HG02571 (cell line): ENCODE data around the gene TLCD3A.

Experiments
- ATAC-seq: cut with Tn5 transposase; IDR thresholded peaks from one replicate; pipeline ENCODE4 v1.9.1; 2021; ENCODE audit warnings: mild to moderate bottlenecking, moderate library complexity; ENCODE audit not compliant: unreplicated experiment

TLCD3A gene

DNA sequence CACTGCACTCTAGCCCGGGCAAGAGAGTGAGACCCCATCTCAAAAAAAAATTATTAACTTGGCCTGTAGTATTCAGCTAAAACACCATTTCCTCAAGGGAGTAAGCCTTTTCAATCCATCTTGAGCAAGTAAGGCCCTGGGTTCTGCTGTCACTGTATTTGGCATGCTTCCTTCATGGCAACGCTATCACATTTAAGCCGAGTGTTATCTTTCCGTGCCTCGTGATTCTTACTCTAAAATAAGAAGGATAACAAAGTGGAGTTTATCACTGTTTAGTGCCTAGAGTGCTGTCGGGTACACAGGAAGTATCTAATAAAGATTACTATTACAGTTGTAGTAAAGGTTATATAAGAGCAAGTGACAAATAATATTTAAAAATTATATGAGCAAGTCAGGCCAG, 26.5 kb upstream of the TLCD3A start:
- ATAC-seq = no peak

DNA sequence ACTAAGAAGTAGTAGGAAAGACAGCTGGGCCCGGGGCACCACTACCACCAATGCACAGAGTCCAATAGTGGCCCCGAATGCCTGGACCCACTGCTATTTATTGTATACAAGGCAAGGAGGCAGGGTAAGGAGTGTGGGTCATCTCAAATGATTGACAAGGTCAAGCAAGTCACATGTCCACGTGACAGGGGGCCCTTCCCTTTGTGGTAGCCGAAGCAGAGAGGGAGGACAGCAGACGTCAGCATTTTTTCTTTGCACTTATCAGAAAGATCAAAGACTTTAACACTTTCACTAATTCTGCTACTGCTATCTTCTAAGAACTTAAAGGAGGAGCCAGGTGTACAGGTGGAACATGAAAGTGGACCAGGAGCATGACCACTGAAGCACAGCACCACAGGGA, 24.3 kb upstream of the TLCD3A start:
- ATAC-seq = no peak

- ATAC-seq = no peak
Observed at GRCh38 chr17:718075-718474, 14.3 kb upstream of the TLCD3A start.

DNA sequence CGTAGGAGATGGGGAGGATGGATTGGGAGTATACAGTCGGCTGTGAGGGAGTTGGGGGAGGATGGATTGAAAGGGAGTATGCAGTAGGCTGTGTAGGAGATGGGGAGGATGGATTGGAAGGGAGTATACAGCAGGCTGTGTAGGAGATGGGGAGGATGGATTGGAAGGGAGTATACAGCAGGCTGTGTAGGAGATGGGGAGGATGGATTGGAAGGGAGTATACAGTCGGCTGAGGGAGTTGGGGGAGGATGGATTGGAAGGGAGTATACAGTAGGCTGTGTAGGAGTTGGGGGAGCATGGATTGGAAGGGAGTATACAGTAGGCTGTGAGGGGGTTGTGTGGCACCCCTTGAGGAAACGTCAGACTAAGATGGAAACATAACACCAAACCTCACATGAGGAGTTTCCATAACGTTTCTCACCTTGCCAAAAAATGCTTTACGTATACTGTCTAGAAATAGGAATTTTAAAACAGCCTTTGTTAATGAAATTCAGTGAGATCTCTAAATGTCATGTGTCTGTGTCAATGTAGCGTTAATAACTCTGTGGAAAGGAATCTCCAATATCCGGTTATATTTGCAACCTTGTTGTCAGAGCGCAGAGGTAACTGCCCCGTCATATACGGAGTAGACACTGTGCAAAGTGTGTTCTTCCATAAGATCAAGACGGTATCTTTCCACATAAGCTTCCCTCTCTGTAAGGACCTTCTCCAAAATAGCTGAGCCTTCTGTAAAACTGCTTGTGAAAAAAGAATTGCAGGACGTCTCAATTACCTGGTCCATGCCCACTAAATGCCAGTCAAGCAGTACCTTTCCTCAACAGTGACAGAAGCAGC, 11.5 kb upstream of the TLCD3A start:
- ATAC-seq = no peak

DNA sequence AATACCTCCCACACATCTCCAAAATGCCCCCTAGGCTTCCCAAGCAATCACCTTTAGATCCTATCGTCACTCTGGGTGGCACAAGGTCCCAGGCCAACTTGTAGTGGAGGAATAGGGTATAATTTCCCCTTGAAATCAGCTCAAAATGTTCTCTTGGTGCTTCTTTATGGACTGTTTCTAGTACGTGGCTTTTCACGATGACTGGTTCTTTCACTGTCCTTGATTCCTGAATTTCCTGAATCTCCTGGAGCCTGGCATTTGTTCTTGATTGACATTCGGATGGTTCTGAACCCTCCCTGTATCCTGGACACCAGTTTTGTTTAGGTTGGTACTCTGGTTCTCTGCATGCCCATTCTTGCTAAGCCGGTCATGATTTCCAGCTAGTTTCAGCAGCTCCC, 10.9 kb upstream of the TLCD3A start:
- no peak for ATAC-seq

- no peak for ATAC-seq
Observed at GRCh38 chr17:725084-725483, 7.3 kb upstream of the TLCD3A start.

- ATAC-seq = no peak
Observed at GRCh38 chr17:725746-726145, 6.7 kb upstream of the TLCD3A start.

- ATAC-seq = no peak
Observed at GRCh38 chr17:726271-726919, 6.0 kb upstream of the TLCD3A start.

- no peak for ATAC-seq
Observed at GRCh38 chr17:728911-729310, 3.5 kb upstream of the TLCD3A start.

- ATAC-seq = no peak
Observed at GRCh38 chr17:731644-732066, 741 bp upstream of the TLCD3A start.

DNA sequence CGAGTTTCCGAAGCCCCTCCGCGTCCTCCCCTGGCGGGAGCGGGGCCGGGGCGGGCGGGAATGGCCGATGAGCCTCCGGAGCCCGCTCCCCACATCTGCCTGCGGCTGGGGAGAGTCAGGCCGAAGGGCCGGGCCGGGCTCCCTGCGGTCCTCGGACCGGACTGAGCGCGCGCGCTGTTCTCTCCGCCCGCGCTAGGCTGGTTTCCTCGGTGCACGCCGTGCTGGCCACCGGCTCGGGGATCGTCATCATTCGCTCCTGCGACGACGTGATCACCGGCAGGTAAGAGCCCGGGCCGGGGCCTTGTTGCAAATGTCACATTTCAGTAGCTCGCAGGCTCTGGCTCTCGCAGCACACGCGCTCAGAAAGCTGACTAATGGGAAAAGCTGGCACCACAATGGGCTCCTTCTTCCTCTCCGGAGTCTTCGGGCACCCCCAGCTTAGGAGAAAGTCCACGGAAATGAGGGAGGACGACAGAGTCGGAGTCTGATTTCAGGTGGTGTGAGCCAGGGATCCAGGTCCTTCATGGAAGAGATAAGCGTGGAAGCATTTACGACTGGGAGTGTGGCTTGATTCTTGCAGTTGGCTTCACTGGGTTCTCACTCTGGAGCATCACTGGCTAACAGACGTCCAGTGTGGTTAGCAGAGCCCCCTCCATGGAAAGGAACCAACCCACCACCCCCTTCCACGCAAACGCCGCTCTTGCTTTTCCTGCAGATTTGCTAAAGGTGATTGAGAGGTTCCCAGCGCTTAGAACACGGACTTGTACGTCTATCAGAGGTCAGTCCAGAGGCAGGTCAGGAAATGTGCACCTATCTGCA, 715 bp downstream of the TLCD3A start:
- peak; percentile 35 for ATAC-seq

GRCh38 chr17:733743-734142, 1.3 kb downstream of the TLCD3A start:
- ATAC-seq = no peak

DNA sequence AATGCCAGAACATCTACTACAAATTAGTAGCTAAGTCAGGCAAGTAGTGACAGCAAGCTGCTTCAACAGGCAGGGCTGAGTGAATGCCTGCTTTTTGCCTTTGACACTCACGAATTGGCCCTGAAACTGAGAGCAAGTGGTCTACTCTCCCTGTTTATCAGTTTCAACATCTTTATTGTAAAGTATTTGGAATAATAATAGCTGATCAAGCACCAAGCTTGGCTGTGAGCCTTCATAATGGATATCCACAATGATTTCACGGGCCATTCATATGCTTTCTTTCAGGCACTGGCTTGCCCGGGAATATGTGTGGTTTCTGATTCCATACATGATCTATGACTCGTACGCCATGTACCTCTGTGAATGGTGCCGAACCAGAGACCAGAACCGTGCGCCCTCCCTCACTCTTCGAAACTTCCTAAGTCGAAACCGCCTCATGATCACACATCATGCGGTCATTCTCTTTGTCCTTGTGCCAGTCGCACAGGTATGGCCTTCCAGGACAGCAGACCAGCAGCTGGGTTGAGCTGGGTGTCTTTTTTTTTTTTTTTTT, 5.2 kb downstream of the TLCD3A start:
- no peak for ATAC-seq

DNA sequence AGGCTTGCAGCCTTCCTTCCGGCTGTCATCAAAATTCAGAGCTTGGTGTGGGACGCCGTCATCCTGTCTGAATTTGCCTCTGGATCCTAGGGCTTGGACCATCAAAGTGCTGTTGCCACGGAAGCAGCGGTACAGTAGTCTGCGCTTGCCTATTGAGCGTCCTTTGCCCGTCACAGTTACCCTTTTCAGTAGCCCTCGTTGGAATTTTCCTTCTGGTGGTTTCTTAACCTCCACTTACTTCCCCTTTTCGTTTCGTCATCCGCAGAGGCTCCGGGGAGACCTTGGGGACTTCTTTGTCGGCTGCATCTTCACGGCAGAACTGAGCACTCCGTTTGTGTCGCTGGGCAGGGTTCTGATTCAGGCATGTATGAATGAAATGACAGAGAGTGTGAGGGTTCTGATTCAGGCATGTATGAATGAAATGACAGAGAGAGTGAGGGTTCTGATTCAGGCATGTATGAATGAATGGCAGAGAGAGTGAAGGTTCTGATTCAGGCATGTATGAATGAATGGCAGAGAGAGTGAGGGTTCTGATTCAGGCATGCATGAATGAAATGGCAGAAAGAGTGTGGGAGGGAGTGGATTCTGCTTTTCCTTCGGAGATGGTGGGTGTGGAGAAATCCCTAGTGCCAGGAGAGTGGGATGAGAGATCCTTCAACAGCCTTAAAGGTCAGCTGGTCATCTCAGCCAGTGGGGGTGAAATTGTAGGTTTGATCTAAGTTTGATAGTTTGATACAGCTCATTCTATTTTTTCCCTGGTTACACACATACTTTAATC, 8.0 kb downstream of the TLCD3A start:
- ATAC-seq = peak; percentile 61

DNA sequence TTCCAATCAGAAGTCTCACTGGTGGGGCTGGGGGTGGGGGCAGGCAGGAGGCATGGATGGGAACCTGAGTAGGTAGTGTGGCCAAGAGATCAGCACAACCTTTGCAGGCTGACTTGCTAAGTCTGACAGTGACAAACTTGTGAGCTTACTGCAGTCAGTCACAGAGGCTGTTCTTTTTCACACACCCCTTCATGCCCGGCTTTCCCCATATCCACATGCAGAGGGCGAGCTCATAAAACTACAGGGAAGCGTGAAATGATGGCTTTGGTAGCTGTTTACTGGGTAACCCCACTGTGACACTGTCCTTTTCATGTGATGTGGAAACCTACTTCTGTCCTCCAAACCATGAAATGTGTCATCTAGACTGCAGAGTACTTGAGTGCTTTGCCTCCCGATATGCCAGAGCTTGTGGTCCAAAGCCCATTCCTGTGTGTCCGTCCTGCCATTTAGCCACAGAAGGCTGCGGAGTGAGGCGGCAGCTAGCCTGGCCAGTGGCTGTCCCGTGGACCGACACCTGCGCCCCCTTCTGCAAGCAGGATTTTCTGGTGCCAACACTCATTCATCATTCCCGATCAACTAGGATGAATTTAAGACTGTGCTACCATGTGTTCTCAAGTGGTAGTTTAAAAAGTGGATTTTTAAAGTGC, 9.9 kb downstream of the TLCD3A start:
- ATAC-seq = no peak

DNA sequence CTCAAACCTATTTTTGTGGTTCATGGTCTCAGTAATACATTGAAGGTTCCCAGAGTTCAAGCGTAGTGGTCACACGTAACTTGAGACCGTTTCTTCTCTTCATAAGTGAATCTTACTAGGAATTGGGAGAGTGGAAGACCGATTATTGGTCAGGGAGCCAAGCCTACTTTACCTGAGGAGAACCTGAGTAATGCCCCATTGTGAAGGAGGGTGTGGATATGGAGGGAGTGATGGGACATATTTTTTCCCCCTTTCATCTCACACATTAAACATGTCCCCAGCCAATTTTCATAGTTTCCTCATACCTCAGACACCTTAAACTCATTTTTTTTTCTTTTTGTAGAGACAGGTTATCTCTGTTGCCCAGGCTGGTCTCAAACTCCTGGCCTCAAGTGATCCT, 10.7 kb downstream of the TLCD3A start:
- ATAC-seq = no peak

GRCh38 chr17:744937-745336, 12.5 kb downstream of the TLCD3A start:
- no peak for ATAC-seq

- no peak for ATAC-seq
Observed at GRCh38 chr17:745406-745805, 13.0 kb downstream of the TLCD3A start.

DNA sequence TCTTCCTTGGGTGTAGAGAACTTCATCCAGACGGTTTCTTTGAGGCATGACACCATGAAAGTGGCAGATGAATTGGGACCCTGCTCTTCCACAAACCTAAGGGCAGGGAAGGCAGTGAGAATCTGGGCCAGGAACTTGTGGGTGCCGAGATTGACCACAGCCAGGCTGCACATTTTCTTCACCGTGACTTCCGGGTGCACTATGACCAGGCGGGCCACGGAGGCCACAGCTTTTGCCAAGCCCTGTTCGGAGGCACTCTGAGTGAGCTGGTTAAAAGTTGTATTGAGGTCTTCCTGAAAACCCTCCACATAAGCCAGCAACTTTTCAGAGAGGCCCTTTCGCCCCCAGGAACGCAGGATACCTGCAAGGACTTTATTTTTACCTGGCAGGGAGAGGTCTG, 13.8 kb downstream of the TLCD3A start:
- ATAC-seq = no peak
